H1 (cell line): ENCODE measurements around the gene LYRM4. TPM values are rescaled to one million over a fixed set of nuclear protein-coding genes. Genes with fewer than 3 reads are reported as not detected.

ENCODE experiments used
- CTCF ChIA-PET: fragments of 300-600 bp; sonication (Branson Sonifier 250); formaldehyde crosslinking; loops from one replicate; lab custom pipeline; 2021; ENCODE audit not compliant: partially characterized antibody; lab: Charles Lee
- POLR2A ChIA-PET: fragments of 300-600 bp; sonication (Branson Sonifier 250); formaldehyde crosslinking; loops from one replicate; lab custom pipeline; 2021; ENCODE audit warnings: inconsistent platforms; ENCODE audit not compliant: partially characterized antibody; lab: Charles Lee
- DNase-seq, 2 experiments: peaks; one replicate each; pipeline versions ENCODE4 v3.0.0 to v3.0.0-alpha.2; 2010 to 2022; ENCODE audit warnings: low spot score in 2 of 2, low read depth in 1 of 2, mixed read lengths in 1 of 2
- FAIRE-seq: peaks from 2 replicates; lab custom pipeline; 2011; peaks lifted over from hg19 to GRCh38; lab: Jason Lieb, UNC
- H2AFZ ChIP-seq: 2 replicates; pipeline ENCODE4 v1.8.1; 2012; ENCODE audit warnings: low read length, inconsistent platforms
- H2AK5ac ChIP-seq: 2 replicates; pipeline ENCODE4 v1.6.1; 2013; ENCODE audit warnings: low read depth, low read length
- H2BK120ac ChIP-seq: replicated peaks from 2 replicates; pipeline ENCODE3; 2013; ENCODE audit warnings: low read depth, low read length, inconsistent platforms
- H2BK12ac ChIP-seq: 2 replicates; pipeline ENCODE4 v1.6.1; 2013; ENCODE audit warnings: low read depth, low read length
- H2BK15ac ChIP-seq: 2 replicates; pipeline ENCODE4 v1.6.1; 2013; ENCODE audit warnings: low read length
- H2BK20ac ChIP-seq: 2 replicates; pipeline ENCODE4 v1.6.1; 2013; ENCODE audit warnings: low read length
- H2BK5ac ChIP-seq: 2 replicates; pipeline ENCODE4 v1.6.1; 2013; ENCODE audit warnings: low read depth, low read length
- H3K14ac ChIP-seq: 2 replicates; pipeline ENCODE4 v1.6.1; 2013; ENCODE audit warnings: inconsistent platforms; ENCODE audit not compliant: insufficient read length
- H3K18ac ChIP-seq: 2 replicates; pipeline ENCODE4 v1.6.1; 2013; ENCODE audit warnings: low read length; ENCODE audit errors: extremely low read depth
- H3K23ac ChIP-seq: 2 replicates; pipeline ENCODE4 v1.6.1; 2013; ENCODE audit warnings: inconsistent platforms; ENCODE audit not compliant: insufficient read length
- H3K23me2 ChIP-seq: 2 replicates; pipeline ENCODE4 v1.6.1; 2013; ENCODE audit warnings: low read depth, low read length
- H3K27ac ChIP-seq: 2 replicates; pipeline ENCODE4 v1.6.1; 2011; ENCODE audit warnings: low read depth, low read length, inconsistent platforms
- H3K27me3 ChIP-seq, 4 experiments: replicated peaks in 1 of 4; 1 replicate in 1 of 4; 2 replicates in 3 of 4; pipeline versions ENCODE4 v1.6.1 to v1.8.1; 2011 to 2013; ENCODE audit warnings: low read length in 3 of 4, mild to moderate bottlenecking in 3 of 4, inconsistent platforms in 2 of 4, mixed read lengths in 2 of 4, moderate library complexity in 1 of 4; ENCODE audit not compliant: control insufficient read depth in 3 of 4, insufficient read depth in 3 of 4; ENCODE audit errors: extremely low read depth in 1 of 4
- H3K36me3 ChIP-seq, 4 experiments: 2 replicates each; pipeline versions ENCODE4 v1.6.1 to v1.8.1; 2011 to 2013; ENCODE audit warnings: mild to moderate bottlenecking in 4 of 4, low read length in 3 of 4, moderate library complexity in 2 of 4, control low read depth in 1 of 4, inconsistent platforms in 1 of 4; ENCODE audit not compliant: insufficient read depth in 4 of 4, control insufficient read depth in 2 of 4
- H3K4ac ChIP-seq: replicated peaks from 2 replicates; pipeline ENCODE3; 2013; ENCODE audit warnings: low read length, low read depth, mixed read lengths, inconsistent platforms; ENCODE audit not compliant: insufficient read length
- H3K4me1 ChIP-seq, 4 experiments: replicated peaks in 1 of 4; 1 replicate in 1 of 4; 2 replicates in 3 of 4; pipeline versions ENCODE4 v1.6.1 to v1.8.1; 2011 to 2013; ENCODE audit warnings: low read length in 3 of 4, inconsistent platforms in 2 of 4, mixed read lengths in 1 of 4; ENCODE audit not compliant: insufficient read depth in 4 of 4, control insufficient read depth in 3 of 4
- H3K4me2 ChIP-seq, 2 experiments: 2 replicates each; pipeline versions ENCODE4 v1.6.1 to v1.8.1; 2011 to 2013; ENCODE audit warnings: low read depth in 2 of 2, low read length in 2 of 2, control low read depth in 1 of 2, inconsistent platforms in 1 of 2, mild to moderate bottlenecking in 1 of 2; ENCODE audit not compliant: insufficient read depth in 1 of 2
- H3K4me3 ChIP-seq, 4 experiments: fragments of 200-600, 300-600 bp in 1 of 4; sonication (generic), shearing (Covaris generic), sonication (Bioruptor Twin) in 1 of 4; 2 replicates each; pipeline versions ENCODE4 v1.5.1 to v1.8.1; 2011 to 2016; ENCODE audit warnings: low read length in 4 of 4, low read depth in 3 of 4, control low read depth in 2 of 4, inconsistent platforms in 2 of 4, mild to moderate bottlenecking in 2 of 4, mixed read lengths in 1 of 4, moderate library complexity in 1 of 4; ENCODE audit not compliant: insufficient read depth in 2 of 4; ENCODE audit errors: extremely low read depth in 1 of 4
- H3K56ac ChIP-seq: replicated peaks from 2 replicates; pipeline ENCODE3; 2013; ENCODE audit warnings: low read depth, mild to moderate bottlenecking, mixed read lengths, low read length, inconsistent platforms; ENCODE audit not compliant: insufficient read length
- H3K79me1 ChIP-seq: 2 replicates; pipeline ENCODE4 v1.6.1; 2013; ENCODE audit warnings: low read depth, low read length, control low read depth
- H3K79me2 ChIP-seq, 2 experiments: 2 replicates each; pipeline versions ENCODE4 v1.6.1 to v1.8.1; 2012 to 2013; ENCODE audit warnings: low read length in 2 of 2, mild to moderate bottlenecking in 2 of 2, inconsistent platforms in 1 of 2; ENCODE audit not compliant: insufficient read depth in 2 of 2, control insufficient read depth in 1 of 2
- H3K9ac ChIP-seq, 4 experiments: replicated peaks in 1 of 4; 1 replicate in 1 of 4; 2 replicates in 3 of 4; pipeline versions ENCODE4 v1.6.1 to v1.8.1; 2011 to 2013; ENCODE audit warnings: low read depth in 3 of 4, low read length in 3 of 4, control low read depth in 2 of 4, mild to moderate bottlenecking in 2 of 4, moderate library complexity in 2 of 4, inconsistent platforms in 1 of 4; ENCODE audit errors: extremely low read depth in 1 of 4
- H3K9me3 ChIP-seq, 2 experiments: 2 replicates each; pipeline versions ENCODE4 v1.6.1 to v1.8.1; 2012 to 2013; ENCODE audit warnings: mild to moderate bottlenecking in 2 of 2, moderate library complexity in 2 of 2, control low read depth in 1 of 2, inconsistent platforms in 1 of 2, low read depth in 1 of 2, low read length in 1 of 2, mixed read lengths in 1 of 2; ENCODE audit not compliant: insufficient read depth in 2 of 2
- H4K20me1 ChIP-seq, 2 experiments: replicated peaks in 1 of 2; 2 replicates each; pipeline versions ENCODE3 to v1.8.1; 2011 to 2013; ENCODE audit warnings: inconsistent platforms in 2 of 2, low read length in 2 of 2, mild to moderate bottlenecking in 1 of 2; ENCODE audit not compliant: insufficient read depth in 2 of 2, control insufficient read depth in 1 of 2
- H4K5ac ChIP-seq: 2 replicates; pipeline ENCODE4 v1.6.1; 2013; ENCODE audit warnings: low read length, low read depth, mixed read lengths, inconsistent platforms; ENCODE audit not compliant: insufficient read length
- H4K8ac ChIP-seq: 2 replicates; pipeline ENCODE4 v1.8.0; 2013; ENCODE audit warnings: mild to moderate bottlenecking, moderate library complexity, low read length, inconsistent platforms; ENCODE audit not compliant: insufficient read depth; ENCODE audit errors: extremely low read depth
- H4K91ac ChIP-seq: replicated peaks from 2 replicates; pipeline ENCODE3; 2013; ENCODE audit warnings: low read length, mixed read lengths, inconsistent platforms; ENCODE audit not compliant: insufficient read length
- CHD2 ChIP-seq: IDR thresholded peaks from 2 replicates; pipeline ENCODE4 v1.6.1; 2012; ENCODE audit warnings: low read length, improper control_type of control experiment
- EZH2 ChIP-seq: fragments of 200-600 bp; sonication (generic); IDR thresholded peaks from 2 replicates; pipeline ENCODE4 v1.7.1; 2012; ENCODE audit warnings: low read depth, mild to moderate bottlenecking, moderate library complexity, low read length, inconsistent platforms; ENCODE audit not compliant: severe bottlenecking
- KDM4A ChIP-seq: IDR thresholded peaks from one replicate; pipeline ENCODE4 v1.7.1; 2012; ENCODE audit warnings: low read depth, mild to moderate bottlenecking, moderate library complexity, low read length, inconsistent platforms; ENCODE audit not compliant: severe bottlenecking
- RAD21 ChIP-seq, 2 experiments: IDR thresholded peaks in 1 of 2; conservative IDR thresholded peaks in 1 of 2; 2 replicates each; pipeline ENCODE4 v1.6.1; 2011; ENCODE audit warnings: low read depth in 2 of 2, low read length in 2 of 2, improper control_type of control experiment in 1 of 2, inconsistent platforms in 1 of 2, mild to moderate bottlenecking in 1 of 2, moderate library complexity in 1 of 2
- TEAD4 ChIP-seq: IDR thresholded peaks from 2 replicates; pipeline ENCODE4 v1.6.1; 2012; ENCODE audit warnings: low read depth, low read length, inconsistent platforms, mixed read lengths
- WGBS, 2 experiments: shearing (Covaris generic) in 1 of 2; methylation state at CpG; one replicate each; pipeline versions ENCODE4 v1.1.6 to v1.1.7; 2013 to 2015; ENCODE audit warnings: low lambda C conversion rate in 2 of 2, mixed read lengths in 2 of 2, inconsistent platforms in 1 of 2, low coverage in 1 of 2, missing lambda C conversion rate in 1 of 2; ENCODE audit not compliant: insufficient replicate concordance in 2 of 2, insufficient coverage in 1 of 2, insufficient read length in 1 of 2; ENCODE audit errors: extremely low coverage in 1 of 2, missing lambda C conversion rate in 1 of 2; 5-methylcytosine and 5-hydroxymethylcytosine counted together
- polyA plus RNA-seq, 7 experiments: library from polyadenylated mRNA; depleted of rRNA in 3 of 7; stranded (reverse) in 5 of 7; unstranded in 2 of 7; fragments of >200 nt in 5 of 7; fragments of 200-250 nt in 2 of 7; gene quantifications; 1 replicate in 5 of 7; 2 replicates in 1 of 7; 4 replicates in 1 of 7; pipeline versions ENCODE4 v1.2.1 to v1.2.3, GENCODE V29; 2011 to 2013; ENCODE audit warnings: missing spikeins in 2 of 7, mixed read lengths in 2 of 7
- total RNA-seq: library from RNA; stranded (reverse); fragmentation: NEBNext Ultra II Directional; extraction: Animal tissue kit (Norgen Biotek cat#: 25700); gene quantifications from 2 replicates; pipeline ENCODE4 v1.2.1, GENCODE V29; 2021
- TF ChIP-seq, protein P1 (sequence below), 3 experiments: IDR thresholded peaks; 1 replicate in 2 of 3; 2 replicates in 1 of 3; pipeline versions ENCODE4 v1.5.1 to v1.6.1; 2011; ENCODE audit warnings: low read length in 3 of 3, mild to moderate bottlenecking in 3 of 3, inconsistent platforms in 2 of 3, low read depth in 1 of 3, moderate library complexity in 1 of 3; ENCODE audit not compliant: insufficient read depth in 1 of 3; ENCODE audit errors: control extremely low read depth in 1 of 3

Gene LYRM4
- total and polyA plus RNA-seq, 2 of the 8 experiments (the other 6 are each of a cell fraction or from before 2014, with no cell fraction given), result 56.6 to 62.8 TPM

DNA sequence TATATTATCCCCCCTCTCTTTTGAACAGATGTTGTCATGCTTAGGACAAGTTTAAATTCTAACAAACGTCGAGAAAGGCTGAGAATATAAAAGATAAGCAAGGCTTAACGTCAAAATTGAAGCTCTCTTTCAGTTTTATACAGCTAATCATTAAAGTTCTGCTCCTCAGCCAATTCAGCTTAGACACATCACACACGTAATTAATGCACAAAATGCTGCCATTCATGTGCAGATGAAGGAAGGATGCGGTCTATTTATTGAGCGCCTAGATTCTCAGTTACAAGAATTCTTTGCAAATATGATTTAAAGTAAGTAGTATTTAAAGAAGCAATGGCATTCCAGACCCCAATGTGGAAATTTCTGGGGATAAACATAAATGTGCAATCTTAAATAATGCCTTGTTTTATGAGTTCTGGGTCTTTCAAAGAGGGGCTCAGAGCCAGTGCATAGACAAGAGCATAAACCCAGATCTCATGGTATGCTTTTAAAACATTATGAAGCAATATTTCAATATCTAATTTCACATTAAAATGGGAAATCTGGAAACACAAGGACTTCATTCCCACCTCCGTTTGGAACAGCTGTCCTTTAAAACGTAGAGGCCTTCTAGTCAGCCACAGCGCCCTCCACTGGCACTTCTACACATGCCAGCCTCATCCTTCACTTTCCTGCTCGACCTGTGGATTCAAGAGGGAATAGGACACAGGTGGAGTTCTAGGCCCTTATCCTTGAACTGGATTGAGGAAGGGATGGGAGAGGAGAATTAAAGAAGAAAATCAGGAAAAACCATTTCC is 85.8 kb downstream of the LYRM4 start:
- Histone ChIP-seq H3K27ac (no peak overlapping the region), H4K8ac (no peak overlapping the region), H2BK20ac (no peak overlapping the region), H4K5ac (no peak overlapping the region), H4K91ac (no peak overlapping the region), H3K23me2 (no peaks in the 10 kb centered on the region), H3K36me3 (no peaks in the 10 kb centered on the region), H3K18ac (no peak overlapping the region), H3K56ac (no peak overlapping the region), H3K14ac (no peak overlapping the region), H2BK12ac (no peak overlapping the region), H2BK5ac (no peak overlapping the region), H4K20me1 (peaks cover 6 to 12% of the 10 kb centered on the region in 2 experiments), H3K23ac (no peak overlapping the region), H2AFZ (no peak overlapping the region), H3K9ac (no peak overlapping the region), H3K9me3 (no peaks in the 10 kb centered on the region), H3K79me1 (no peaks in the 10 kb centered on the region; the same call in 1 of the 2 replicates), H3K4me1 (peaks cover 0 to 4% (median 0%) of the 10 kb centered on the region in 4 experiments; a peak in 2 of 7 replicates), H3K4me2 (no peak overlapping the region), H3K27me3 (no peaks in the 10 kb centered on the region; a peak in 1 of 7 replicates), H3K79me2 (no peaks in the 10 kb centered on the region), H3K4me3 (no peak overlapping the region), H2AK5ac (no peak overlapping the region), H2BK120ac (no peak overlapping the region), H2BK15ac (no peak overlapping the region), H3K4ac (no peak overlapping the region)
- ChIA-PET CTCF (interaction anchor here (0.6 to 18.0 kb wide), 39 partner anchors 8 to 384 kb away, joined by 3 to 256 read pairs (median 4); no protein-coding TSS in a partner anchor), POLR2A (interaction anchor here (0.9 to 1.6 kb wide), 3 partner anchors 19 to 85 kb away, joined by 3 to 5 read pairs (median 4); no protein-coding TSS in a partner anchor)
- 60% methylated on average over 10 of the region's 10 CpGs; no CpG with 5 or more reads in 1 of the 2 experiments for WGBS, 2 experiments
- TF ChIP-seq EZH2, result no peak
- TF ChIP-seq KDM4A, result no peak
- peak; percentile 57 to 66 for TF ChIP-seq RAD21 (IDR thresholded peaks at IDR 0.05 in 1 of 2, conservative IDR thresholded peaks at IDR 0.05 in 1 of 2; ENCODE audit: low read depth in 2 of 2, low read length in 2 of 2)
- TF ChIP-seq, protein P1, sequence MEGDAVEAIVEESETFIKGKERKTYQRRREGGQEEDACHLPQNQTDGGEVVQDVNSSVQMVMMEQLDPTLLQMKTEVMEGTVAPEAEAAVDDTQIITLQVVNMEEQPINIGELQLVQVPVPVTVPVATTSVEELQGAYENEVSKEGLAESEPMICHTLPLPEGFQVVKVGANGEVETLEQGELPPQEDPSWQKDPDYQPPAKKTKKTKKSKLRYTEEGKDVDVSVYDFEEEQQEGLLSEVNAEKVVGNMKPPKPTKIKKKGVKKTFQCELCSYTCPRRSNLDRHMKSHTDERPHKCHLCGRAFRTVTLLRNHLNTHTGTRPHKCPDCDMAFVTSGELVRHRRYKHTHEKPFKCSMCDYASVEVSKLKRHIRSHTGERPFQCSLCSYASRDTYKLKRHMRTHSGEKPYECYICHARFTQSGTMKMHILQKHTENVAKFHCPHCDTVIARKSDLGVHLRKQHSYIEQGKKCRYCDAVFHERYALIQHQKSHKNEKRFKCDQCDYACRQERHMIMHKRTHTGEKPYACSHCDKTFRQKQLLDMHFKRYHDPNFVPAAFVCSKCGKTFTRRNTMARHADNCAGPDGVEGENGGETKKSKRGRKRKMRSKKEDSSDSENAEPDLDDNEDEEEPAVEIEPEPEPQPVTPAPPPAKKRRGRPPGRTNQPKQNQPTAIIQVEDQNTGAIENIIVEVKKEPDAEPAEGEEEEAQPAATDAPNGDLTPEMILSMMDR (IDR thresholded peaks at IDR 0.05; ENCODE audit: control extremely low read depth in 1 of 3, insufficient read depth in 1 of 3, low read depth in 1 of 3, low read length in 3 of 3), result peak; percentile 81 to 95 (median 87)
- TF ChIP-seq CHD2, result no peak
- TF ChIP-seq TEAD4, result peak; percentile 62; the same call in 1 of the 2 replicates
- DNase-seq (peak; percentile 36 to 81), FAIRE-seq (peak; percentile 89)
